Measurements from ENCODE around the gene FAM78A.
"Not testable (repeated sequence)": the region's sequence is repeated elsewhere in the genome, so short reads cannot be mapped to it uniquely, and the experiment has no call there.

The FAM78A gene

GRCh38 chr9:131217331-131218031, 58.8 kb downstream of the FAM78A start:
- Mint-ChIP-seq H3K9me3 (peaks cover 3% of the 10 kb centered on the region), H3K4me3 (no peak overlapping the region), H3K27ac (no peak overlapping the region), H3K36me3 (peaks cover 50% of the 10 kb centered on the region), H3K4me1 (no peaks in the 10 kb centered on the region), H3K27me3 (no peaks in the 10 kb centered on the region)
- DNase-seq, result no peak
- CTCF ChIA-PET, result no interaction called here

- no peak for DNase-seq
- Mint-ChIP-seq H3K27me3 (no peaks in the 10 kb centered on the region), H3K36me3 (peaks cover 52% of the 10 kb centered on the region), H3K9me3 (peaks cover 8% of the 10 kb centered on the region), H3K4me1 (no peaks in the 10 kb centered on the region), H3K27ac (no peak overlapping the region), H3K4me3 (no peak overlapping the region)
- CTCF ChIA-PET, result no interaction called here
These were observed 59.5 kb downstream of the FAM78A start for GRCh38 chr9:131216806-131217205.

GRCh38 chr9:131214876-131215275, 61.4 kb downstream of the FAM78A start:
- DNase-seq, result no peak
- H3K27me3 Mint-ChIP-seq, result no peaks in the 10 kb centered on the region
- no peak overlapping the region for H3K27ac Mint-ChIP-seq
- H3K36me3 Mint-ChIP-seq, result peaks cover 63% of the 10 kb centered on the region
- H3K4me3 Mint-ChIP-seq, result no peak overlapping the region
- H3K4me1 Mint-ChIP-seq, result no peaks in the 10 kb centered on the region
- CTCF ChIA-PET, result interaction anchor here (0.9 kb wide), 1 partner anchor 42 kb away, joined by 3 read pairs; no protein-coding TSS in a partner anchor
- peaks cover 17% of the 10 kb centered on the region for H3K9me3 Mint-ChIP-seq

GRCh38 chr9:131214286-131214856, 61.9 kb downstream of the FAM78A start:
- DNase-seq, result no peak
- no peak overlapping the region for H3K27ac Mint-ChIP-seq
- peaks cover 67% of the 10 kb centered on the region for H3K36me3 Mint-ChIP-seq

GRCh38 chr9:131211920-131212319, 64.4 kb downstream of the FAM78A start:
- Mint-ChIP-seq H3K36me3 (peaks cover 60% of the 10 kb centered on the region), H3K9me3 (peaks cover 17% of the 10 kb centered on the region)
- not testable (repeated sequence) for H3K4me1 Mint-ChIP-seq, DNase-seq, H3K27me3 Mint-ChIP-seq, H3K27ac Mint-ChIP-seq, H3K4me3 Mint-ChIP-seq
- CTCF ChIA-PET, result interaction anchor here (0.6 kb wide), 1 partner anchor 124 kb away, joined by 3 read pairs; no protein-coding TSS in a partner anchor

More at GRCh38 chr9:131214286-131214856, 61.9 kb downstream of the FAM78A start:
- Mint-ChIP-seq H3K9me3 (peaks cover 17% of the 10 kb centered on the region), H3K4me3 (no peak overlapping the region), H3K4me1 (no peaks in the 10 kb centered on the region), H3K27me3 (no peaks in the 10 kb centered on the region)
- CTCF ChIA-PET, result interaction anchor here (0.9 to 1.7 kb wide), 2 partner anchors 42 to 122 kb away, joined by 3 to 6 read pairs; no protein-coding TSS in a partner anchor
